HCT116 (cell line): ENCODE measurements around the gene ACTG2. TPM values are rescaled to one million over a fixed set of nuclear protein-coding genes. Genes with fewer than 3 reads are reported as not detected.

Experiments used
- ATAC-seq: fragments of 200-7000 bp; cut with Tn5 transposase; 2 replicates; pipeline ENCODE4 v1.9.1; 2020; ENCODE audit warnings: mild to moderate bottlenecking, moderate library complexity
- BruUV-seq: library from RNA; stranded (reverse); fragments of 400-500 nt; replicated peaks from 2 replicates; lab custom pipeline; 2021; lab: Mats Ljungman, UMichigan
- CTCF ChIA-PET: fragments of 300-600 bp; sonication (Branson Sonifier 250); formaldehyde crosslinking; loops from one replicate; lab custom pipeline; 2021; ENCODE audit warnings: antibody characterized with exemption; lab: Charles Lee
- POLR2A ChIA-PET: fragments of 300-600, 350-600 bp; sonication (Branson Sonifier 250); formaldehyde crosslinking; loops from one replicate; lab custom pipeline; 2021; ENCODE audit warnings: antibody characterized with exemption; lab: Charles Lee
- RAD21 ChIA-PET, 2 experiments: fragments of 300-600 bp; sonication (Branson Sonifier 250); formaldehyde crosslinking; loops; one replicate each; lab custom pipeline; 2023; ENCODE audit warnings: low total read pairs in 2 of 2; ENCODE audit not compliant: uncharacterized antibody in 2 of 2, unreplicated experiment in 2 of 2, low non-redundant PET in 1 of 2; lab: Charles Lee
- DNase-seq: peaks from one replicate; pipeline ENCODE4 v3.0.0-alpha.2; 2010; ENCODE audit warnings: low read depth, low spot score
- H2AFZ ChIP-seq: fragments of 200-600 bp; shearing (Covaris generic), sonication (generic); 2 replicates; pipeline ENCODE4 v1.6.1; 2017; ENCODE audit warnings: low read depth, mixed run types, mixed read lengths, antibody characterized with exemption, low read length; ENCODE audit not compliant: poor library complexity, severe bottlenecking
- H3K27ac ChIP-seq: 2 replicates; pipeline ENCODE4 v1.5.1; 2012; ENCODE audit warnings: low read depth, low read length
- H3K27me3 ChIP-seq: fragments of 200-600 bp; sonication (generic); 2 replicates; pipeline ENCODE4 v1.6.1; 2016; ENCODE audit warnings: mixed run types, low read length, mixed read lengths; ENCODE audit not compliant: insufficient read depth
- H3K36me3 ChIP-seq, 2 experiments: fragments of 200-500 bp in 1 of 2; fragments of 200-600 bp in 1 of 2; sonication (Bioruptor generic) in 1 of 2; sonication (generic) in 1 of 2; 2 replicates each; pipeline versions ENCODE4 v1.5.1 to v1.6.1; 2014 to 2016; ENCODE audit warnings: low read length in 2 of 2, inconsistent platforms in 1 of 2, mixed read lengths in 1 of 2, mixed run types in 1 of 2; ENCODE audit not compliant: insufficient read depth in 2 of 2, control insufficient read depth in 1 of 2
- H3K4me1 ChIP-seq, 2 experiments: fragments of 200-600 bp in 1 of 2; sonication (generic) in 1 of 2; 2 replicates each; pipeline versions ENCODE4 v1.5.1 to v1.6.1; 2012 to 2017; ENCODE audit warnings: low read length in 2 of 2, inconsistent platforms in 1 of 2, mild to moderate bottlenecking in 1 of 2, mixed read lengths in 1 of 2, mixed run types in 1 of 2, moderate library complexity in 1 of 2; ENCODE audit not compliant: insufficient read depth in 2 of 2, control insufficient read depth in 1 of 2
- H3K4me2 ChIP-seq: fragments of 200-600 bp; sonication (generic); 2 replicates; pipeline ENCODE4 v1.6.1; 2017; ENCODE audit warnings: mixed run types, low read length, mixed read lengths
- H3K4me3 ChIP-seq, 2 experiments: fragments of 200-600 bp in 1 of 2; sonication (generic) in 1 of 2; replicated peaks in 1 of 2; 2 replicates each; pipeline ENCODE4 v1.5.1; 2011 to 2016; ENCODE audit warnings: low read length in 2 of 2, control low read depth in 1 of 2, low read depth in 1 of 2, mild to moderate bottlenecking in 1 of 2, mixed read lengths in 1 of 2, mixed run types in 1 of 2
- H3K79me2 ChIP-seq: fragments of 200-600 bp; sonication (generic); 2 replicates; pipeline ENCODE4 v1.6.1; 2017; ENCODE audit warnings: mild to moderate bottlenecking, mixed run types, low read length, moderate library complexity, mixed read lengths; ENCODE audit not compliant: insufficient read depth
- H3K9ac ChIP-seq: fragments of 200-600 bp; sonication (generic); 2 replicates; pipeline ENCODE4 v1.6.1; 2016; ENCODE audit warnings: low read length, mixed read lengths
- H3K9me2 ChIP-seq: fragments of 200-600 bp; sonication (generic), shearing (Covaris generic); 2 replicates; pipeline ENCODE4 v1.6.1; 2017; ENCODE audit warnings: mixed run types, mild to moderate bottlenecking, moderate library complexity; ENCODE audit not compliant: insufficient read depth
- H3K9me3 ChIP-seq, 2 experiments: fragments of 200-500 bp in 1 of 2; fragments of 200-600 bp in 1 of 2; sonication (Bioruptor generic) in 1 of 2; sonication (generic) in 1 of 2; 2 replicates each; pipeline ENCODE4 v1.6.1; 2014 to 2017; ENCODE audit warnings: low read length in 2 of 2, mixed read lengths in 2 of 2, inconsistent platforms in 1 of 2, low read depth in 1 of 2, mild to moderate bottlenecking in 1 of 2, mixed run types in 1 of 2, moderate library complexity in 1 of 2; ENCODE audit not compliant: control insufficient read depth in 1 of 2, insufficient read depth in 1 of 2
- H4K20me1 ChIP-seq: fragments of 200-600 bp; sonication (generic), shearing (Covaris generic); 2 replicates; pipeline ENCODE4 v1.6.1; 2017; ENCODE audit warnings: mixed run types, mild to moderate bottlenecking, moderate library complexity; ENCODE audit not compliant: insufficient read depth
- CTCF ChIP-seq, 3 experiments: fragments of 200-600 bp in 1 of 3; sonication (generic) in 1 of 3; IDR thresholded peaks in 2 of 3; conservative IDR thresholded peaks in 1 of 3; 2 replicates each; pipeline ENCODE4 v1.5.1; 2012 to 2017; ENCODE audit warnings: low read depth in 2 of 3, low read length in 2 of 3, antibody characterized with exemption in 1 of 3, borderline replicate concordance in 1 of 3, control low read depth in 1 of 3, mild to moderate bottlenecking in 1 of 3, mixed read lengths in 1 of 3, mixed run types in 1 of 3, moderate library complexity in 1 of 3; ENCODE audit not compliant: insufficient read depth in 1 of 3
- JUND ChIP-seq: IDR thresholded peaks from 2 replicates; pipeline ENCODE4 v1.6.1; 2012
- ZBTB33 ChIP-seq: IDR thresholded peaks from 2 replicates; pipeline ENCODE4 v1.6.1; 2011; ENCODE audit warnings: mild to moderate bottlenecking, low read length, moderate library complexity; ENCODE audit not compliant: insufficient replicate concordance; ENCODE audit errors: extremely low read depth
- intact Hi-C: fragments of 100-400 bp; cut with micrococcal nuclease; formaldehyde crosslinking; loops from 2 replicates; pipeline ENCODE4 v1.10.0; 2022
- total RNA-seq: library from RNA; stranded (reverse); gene quantifications from one replicate; pipeline ENCODE4 v1.2.1, GENCODE V29; 2021; ENCODE audit not compliant: unreplicated experiment

Gene ACTG2
- total RNA-seq, 1 experiment from 2014 or later, result 0.89 TPM

- ChIA-PET CTCF (interaction anchor here (0.7 kb wide), 1 partner anchor 14 kb away, joined by 3 read pairs; no protein-coding TSS in a partner anchor), RAD21 (no interaction called here), POLR2A (no interaction called here)
- Histone ChIP-seq H3K27me3 (no peaks in the 10 kb centered on the region), H3K4me1 (no peaks in the 10 kb centered on the region), H2AFZ (no peak overlapping the region), H3K4me3 (no peak overlapping the region), H3K4me2 (no peak overlapping the region), H3K9me3 (no peaks in the 10 kb centered on the region), H3K36me3 (peaks cover 13 to 17% of the 10 kb centered on the region in 2 experiments; a peak in 2 of 4 replicates), H3K9ac (no peak overlapping the region), H3K27ac (no peak overlapping the region)
- ATAC-seq, result no peak; the same call in 1 of the 2 replicates
- TSS peak; percentile 28 for BruUV-seq
- intact Hi-C loops, result no loop called here
- TF ChIP-seq ZBTB33, result no peak
- 0 out of 6 replicates have a peak, but pooled peaks of 1 of the 3 experiments have one; percentile 9 for TF ChIP-seq CTCF (IDR thresholded peaks at IDR 0.05 in 2 of 3, conservative IDR thresholded peaks at IDR 0.05 in 1 of 3; ENCODE audit: borderline replicate concordance in 1 of 3, insufficient read depth in 1 of 3, low read depth in 2 of 3, low read length in 2 of 3)
- TF ChIP-seq JUND, result no peak
- TF ChIP-seq, all 23 proteins: peak for 1
- Histone ChIP-seq H4K20me1 (no peaks in the 10 kb centered on the region), H3K79me2 (no peaks in the 10 kb centered on the region), H3K9me2 (no peaks in the 10 kb centered on the region)
- no peak for DNase-seq
Observed at GRCh38 chr2:73961823-73962615, 69.2 kb downstream of the ACTG2 start.
